ENCODE data around the gene NPAS3. TPM values are rescaled to one million over a fixed set of nuclear protein-coding genes. Genes with fewer than 3 reads are reported as not detected.

Gene NPAS3
- total RNA-seq, 4 donors from 2014 or later = 0.19 to 2.1 (median 1.7) TPM; not detected in 1

GRCh38 chr14:33814010-33814409, 875.3 kb downstream of the NPAS3 start:
- Histone ChIP-seq H3K36me3 (no peaks in the 10 kb centered on the region), H3K4me1 (no peaks in the 10 kb centered on the region), H3K27me3 (no peaks in the 10 kb centered on the region), H3K27ac (no peak overlapping the region), H3K9me3 (no peaks in the 10 kb centered on the region), H3K4me3 (no peak overlapping the region)
- TF ChIP-seq, protein P1, sequence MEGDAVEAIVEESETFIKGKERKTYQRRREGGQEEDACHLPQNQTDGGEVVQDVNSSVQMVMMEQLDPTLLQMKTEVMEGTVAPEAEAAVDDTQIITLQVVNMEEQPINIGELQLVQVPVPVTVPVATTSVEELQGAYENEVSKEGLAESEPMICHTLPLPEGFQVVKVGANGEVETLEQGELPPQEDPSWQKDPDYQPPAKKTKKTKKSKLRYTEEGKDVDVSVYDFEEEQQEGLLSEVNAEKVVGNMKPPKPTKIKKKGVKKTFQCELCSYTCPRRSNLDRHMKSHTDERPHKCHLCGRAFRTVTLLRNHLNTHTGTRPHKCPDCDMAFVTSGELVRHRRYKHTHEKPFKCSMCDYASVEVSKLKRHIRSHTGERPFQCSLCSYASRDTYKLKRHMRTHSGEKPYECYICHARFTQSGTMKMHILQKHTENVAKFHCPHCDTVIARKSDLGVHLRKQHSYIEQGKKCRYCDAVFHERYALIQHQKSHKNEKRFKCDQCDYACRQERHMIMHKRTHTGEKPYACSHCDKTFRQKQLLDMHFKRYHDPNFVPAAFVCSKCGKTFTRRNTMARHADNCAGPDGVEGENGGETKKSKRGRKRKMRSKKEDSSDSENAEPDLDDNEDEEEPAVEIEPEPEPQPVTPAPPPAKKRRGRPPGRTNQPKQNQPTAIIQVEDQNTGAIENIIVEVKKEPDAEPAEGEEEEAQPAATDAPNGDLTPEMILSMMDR (IDR thresholded peaks at IDR 0.05) = no peak
- no peak for TF ChIP-seq POLR2A (IDR thresholded peaks at IDR 0.05)
- no peak for DNase-seq

GRCh38 chr14:33833706-33834465, 895.2 kb downstream of the NPAS3 start:
- no peak for DNase-seq
- Histone ChIP-seq H3K9me3 (no peaks in the 10 kb centered on the region), H3K27me3 (no peaks in the 10 kb centered on the region), H3K4me3 (no peak overlapping the region), H3K36me3 (no peaks in the 10 kb centered on the region), H3K4me1 (no peaks in the 10 kb centered on the region), H3K27ac (no peak overlapping the region)
- TF ChIP-seq, protein P1 (IDR thresholded peaks at IDR 0.05) = no peak
- TF ChIP-seq POLR2A (IDR thresholded peaks at IDR 0.05) = no peak

DNA sequence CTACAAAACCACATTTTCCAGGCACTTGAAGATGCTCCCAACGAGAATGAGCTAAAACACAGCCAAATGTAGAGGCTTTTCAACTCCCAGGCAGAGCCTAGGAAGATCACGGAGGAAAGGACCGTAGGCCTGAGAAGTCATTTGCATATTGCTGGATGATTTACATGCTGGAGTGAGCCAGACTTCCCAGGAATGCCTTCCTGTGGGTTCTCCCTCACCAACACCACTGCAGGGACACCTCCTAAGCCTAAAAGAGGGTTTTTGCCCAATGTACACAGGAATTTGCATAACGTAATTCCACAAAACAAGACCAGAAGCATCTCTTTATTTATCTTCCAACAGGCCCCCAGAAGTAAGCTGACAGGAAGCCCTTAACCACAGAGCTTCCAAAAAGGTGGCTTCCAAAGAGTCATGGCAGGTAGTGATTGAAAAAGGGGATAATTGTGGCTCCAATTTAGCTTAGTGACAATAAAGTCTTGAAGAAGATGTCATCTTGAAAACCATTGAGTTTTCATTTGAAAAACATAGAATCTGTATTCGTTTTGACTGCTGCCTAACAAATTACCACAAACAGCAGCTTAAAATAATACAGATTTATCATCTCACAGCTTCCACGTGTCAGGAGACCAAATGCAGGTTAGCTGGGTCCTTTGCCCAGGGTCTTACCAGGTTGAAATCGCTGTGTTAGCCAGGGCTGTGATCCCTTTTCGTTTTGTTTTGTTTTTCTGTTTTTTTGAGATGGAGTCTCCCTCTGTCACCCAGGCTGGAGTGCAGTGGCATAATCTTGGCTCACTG, 896.0 kb downstream of the NPAS3 start:
- no peak for DNase-seq
- H3K4me1 ChIP-seq = no peaks in the 10 kb centered on the region
- TF ChIP-seq, protein P1 (IDR thresholded peaks at IDR 0.05) = no peak
- no peak for TF ChIP-seq POLR2A (IDR thresholded peaks at IDR 0.05)
- H3K27me3 ChIP-seq = no peaks in the 10 kb centered on the region
- no peaks in the 10 kb centered on the region for H3K36me3 ChIP-seq
- no peak overlapping the region for H3K4me3 ChIP-seq
- H3K27ac ChIP-seq = no peak overlapping the region
- no peaks in the 10 kb centered on the region for H3K9me3 ChIP-seq

- no peak for DNase-seq
- Histone ChIP-seq H3K9me3 (no peaks in the 10 kb centered on the region), H3K27ac (no peak overlapping the region), H3K4me1 (no peaks in the 10 kb centered on the region), H3K4me3 (no peak overlapping the region), H3K36me3 (no peaks in the 10 kb centered on the region), H3K27me3 (no peaks in the 10 kb centered on the region)
- TF ChIP-seq, protein P1 (IDR thresholded peaks at IDR 0.05) = no peak
Observed at GRCh38 chr14:33835261-33835655, 896.6 kb downstream of the NPAS3 start.

- DNase-seq = no peak
- H3K27me3 ChIP-seq = no peaks in the 10 kb centered on the region
- no peaks in the 10 kb centered on the region for H3K4me1 ChIP-seq
- H3K27ac ChIP-seq = no peak overlapping the region
- H3K4me3 ChIP-seq = no peak overlapping the region
- no peaks in the 10 kb centered on the region for H3K9me3 ChIP-seq
- no peaks in the 10 kb centered on the region for H3K36me3 ChIP-seq
- no peak for TF ChIP-seq POLR2A (IDR thresholded peaks at IDR 0.05)
Observed at GRCh38 chr14:33835677-33836076, 897.0 kb downstream of the NPAS3 start.
